HepG2 (cell line): Measurements from ENCODE around the gene MISFA. TPM values are rescaled to one million over a fixed set of nuclear protein-coding genes. Genes with fewer than 3 reads are reported as not detected.

ENCODE experiments used
- CCAR2 ChIP-seq: fragments of 200-400 bp; formaldehyde crosslinking; optimal IDR thresholded peaks from 2 replicates; pipeline ENCODE3; 2018; ENCODE audit warnings: low read depth, mild to moderate bottlenecking, low read length, moderate library complexity
- ELF1 ChIP-seq: sonication (generic); formaldehyde crosslinking; IDR thresholded peaks from 2 replicates; pipeline ENCODE4 v1.4.0; 2020; ENCODE audit warnings: missing genetic modification reagents
- GLMP ChIP-seq: sonication (generic); formaldehyde crosslinking; IDR thresholded peaks from 2 replicates; pipeline ENCODE4 v1.9.0; 2021; ENCODE audit warnings: missing genetic modification reagents, mild to moderate bottlenecking, borderline replicate concordance
- JUND ChIP-seq: sonication (generic); formaldehyde crosslinking; IDR thresholded peaks from 2 replicates; pipeline ENCODE4 v1.8.0; 2022; ENCODE audit warnings: mild to moderate bottlenecking, missing genetic modification reagents
- KAT8 ChIP-seq: IDR thresholded peaks from 2 replicates; pipeline ENCODE4 v1.6.1; 2016; ENCODE audit warnings: missing genetic modification reagents, missing compliant biosample characterization
- MTERF4 ChIP-seq: sonication (generic); formaldehyde crosslinking; IDR thresholded peaks from 2 replicates; pipeline ENCODE4 v1.8.0; 2023; ENCODE audit warnings: mild to moderate bottlenecking, missing genetic modification reagents
- NKX3-1 ChIP-seq: sonication (generic); formaldehyde crosslinking; IDR thresholded peaks from 2 replicates; pipeline ENCODE4 v1.5.0; 2020; ENCODE audit warnings: missing genetic modification reagents
- TBL1XR1 ChIP-seq: fragments of 150-350 bp; IDR thresholded peaks from 2 replicates; pipeline ENCODE4 v1.6.1; 2014; ENCODE audit warnings: borderline replicate concordance, low read length; ENCODE audit not compliant: partially characterized antibody
- ZBTB2 ChIP-seq: sonication (generic); formaldehyde crosslinking; IDR thresholded peaks from 2 replicates; pipeline ENCODE4 v1.8.0; 2022; ENCODE audit warnings: low read depth, missing genetic modification reagents
- ZFP62 ChIP-seq: sonication (generic); formaldehyde crosslinking; IDR thresholded peaks from 2 replicates; pipeline ENCODE4 v1.4.0; 2020; ENCODE audit warnings: missing genetic modification reagents
- ZNF24 ChIP-seq: fragments of 450-650 bp; IDR thresholded peaks from 2 replicates; pipeline ENCODE4 v1.6.1; 2017; ENCODE audit warnings: antibody characterized with exemption, mild to moderate bottlenecking
- ZNF280B ChIP-seq: sonication (generic); formaldehyde crosslinking; IDR thresholded peaks from 2 replicates; pipeline ENCODE4 v1.5.0; 2020; ENCODE audit warnings: missing genetic modification reagents, mild to moderate bottlenecking, borderline replicate concordance
- ZNF326 ChIP-seq: sonication (generic); formaldehyde crosslinking; IDR thresholded peaks from 2 replicates; pipeline ENCODE4 v1.4.0; 2020; ENCODE audit warnings: missing genetic modification reagents, borderline replicate concordance
- ZNF556 ChIP-seq: sonication (generic); formaldehyde crosslinking; IDR thresholded peaks from 2 replicates; pipeline ENCODE4 v1.4.0; 2020; ENCODE audit warnings: mild to moderate bottlenecking, missing genetic modification reagents, borderline replicate concordance
- ZNF614 ChIP-seq: IDR thresholded peaks from 2 replicates; pipeline ENCODE4 v1.6.1; 2018; ENCODE audit warnings: missing biosample characterization, missing genetic modification reagents, inconsistent platforms, borderline replicate concordance
- polyA plus RNA-seq, 8 experiments: library from polyadenylated mRNA; depleted of rRNA in 3 of 8; stranded (reverse) in 7 of 8; unstranded in 1 of 8; fragments of >200 nt; fragmentation: Illumina TruSeq in 4 of 8; extraction: Trizol in 4 of 8; gene quantifications; 2 replicates each; pipeline versions ENCODE4 v1.2.1 to v1.2.3, GENCODE V29; 2011 to 2016; ENCODE audit warnings: low read depth in 4 of 8, missing spikeins in 1 of 8, mixed read lengths in 1 of 8; ENCODE audit not compliant: insufficient read depth in 1 of 8
- total RNA-seq, 5 experiments: library from RNA; depleted of rRNA; stranded (reverse); fragments of >200 nt; fragmentation: Illumina TruSeq; extraction: Trizol; gene quantifications; 2 replicates each; pipeline ENCODE4 v1.2.3, GENCODE V29; 2016; ENCODE audit warnings: low read depth in 1 of 5
- TF ChIP-seq, protein P1 (sequence below): sonication (generic); formaldehyde crosslinking; IDR thresholded peaks from 2 replicates; pipeline ENCODE4 v1.5.1; 2020; ENCODE audit warnings: missing genetic modification reagents, mild to moderate bottlenecking, borderline replicate concordance
- TF ChIP-seq, protein P2 (sequence below): sonication (generic); formaldehyde crosslinking; IDR thresholded peaks from 2 replicates; pipeline ENCODE4 v1.4.0; 2020; ENCODE audit warnings: missing genetic modification reagents, mild to moderate bottlenecking, borderline replicate concordance

The MISFA gene
- total and polyA plus RNA-seq, 2 of the 13 experiments (the other 11 are each of a cell fraction or from before 2014, with no cell fraction given), result 1.4 to 5.4 TPM

DNA sequence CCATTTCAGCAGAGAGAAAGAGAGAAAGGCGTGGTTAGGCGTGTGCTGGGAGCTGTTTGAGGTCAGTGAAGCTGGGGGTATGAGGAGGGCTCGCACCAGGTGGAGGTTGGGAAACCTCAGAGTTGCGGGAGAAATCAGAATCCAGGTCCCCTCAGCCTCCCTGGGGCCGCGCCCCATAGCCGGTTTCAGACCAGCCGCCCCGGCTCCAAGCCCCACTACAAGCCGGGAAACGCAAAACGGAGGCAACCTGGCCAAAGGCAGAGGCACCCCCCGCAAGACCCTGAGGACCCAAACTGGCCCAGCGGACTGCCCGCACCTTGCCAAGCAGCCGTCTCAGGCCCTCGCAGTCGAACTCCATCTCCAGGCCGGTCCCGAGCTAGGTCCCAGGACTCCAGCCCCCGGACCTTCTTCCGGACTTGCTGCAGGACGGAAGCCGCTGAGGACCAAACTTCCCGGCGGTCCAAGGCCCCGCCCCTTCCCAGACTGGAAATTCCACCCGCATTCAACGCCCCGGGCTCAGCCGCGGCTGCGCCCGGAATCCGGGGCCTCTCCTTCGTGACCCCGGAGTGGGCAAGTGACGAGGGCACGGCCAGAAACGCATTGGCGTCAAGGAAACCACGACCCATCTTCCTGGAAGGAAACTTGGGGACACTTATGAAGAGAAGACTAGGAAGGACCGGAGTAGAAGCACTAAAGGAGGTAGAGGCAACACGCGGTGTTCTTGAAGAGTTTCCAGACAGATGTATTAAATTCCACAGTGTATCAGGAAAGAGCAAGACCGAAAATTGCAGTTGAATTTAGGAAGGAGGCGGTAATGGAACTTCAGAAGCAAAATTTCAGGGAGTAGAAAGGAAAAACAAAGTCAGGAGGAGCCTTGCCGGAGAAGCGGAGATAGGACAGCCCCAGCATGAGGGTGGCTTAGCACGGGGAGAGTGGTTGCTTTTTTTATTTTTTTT lies 11.0 kb upstream of the MISFA start, which contains the start of gene UEVLD (continued):
- TF ChIP-seq ZBTB2 (no peak), MTERF4 (CRISPR knock-in tag) (no peak), TBL1XR1 (peak; percentile 16), ZNF556 (peak; percentile 85; the same call in 1 of the 2 replicates), ZFP62 (CRISPR knock-in tag) (no peak), ZNF614 (CRISPR knock-in tag) (peak; percentile 88; the same call in 1 of the 2 replicates), ZNF326 (CRISPR knock-in tag) (no peak), CCAR2 (no peak), KAT8 (peak; percentile 97), ELF1 (CRISPR knock-in tag) (peak; percentile 99), GLMP (CRISPR knock-in tag) (no peak), NKX3-1 (CRISPR knock-in tag) (peak; percentile 76), JUND (no peak), ZNF280B (no peak), ZNF24 (no peak)
- TF ChIP-seq, protein P1, sequence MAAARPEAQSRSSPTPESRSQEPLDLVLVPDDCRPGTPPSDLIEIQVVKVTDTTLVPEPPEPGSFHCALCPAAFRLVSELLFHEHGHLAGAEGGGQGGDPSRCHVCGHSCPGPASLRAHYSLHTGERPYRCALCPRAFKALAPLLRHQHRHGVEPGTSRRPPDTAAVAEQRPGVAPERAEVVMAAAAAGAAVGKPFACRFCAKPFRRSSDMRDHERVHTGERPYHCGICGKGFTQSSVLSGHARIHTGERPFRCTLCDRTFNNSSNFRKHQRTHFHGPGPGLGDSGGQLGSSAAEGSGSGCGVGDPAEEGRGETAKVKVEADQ (CRISPR knock-in tag), result peak; percentile 89
- TF ChIP-seq, protein P2, sequence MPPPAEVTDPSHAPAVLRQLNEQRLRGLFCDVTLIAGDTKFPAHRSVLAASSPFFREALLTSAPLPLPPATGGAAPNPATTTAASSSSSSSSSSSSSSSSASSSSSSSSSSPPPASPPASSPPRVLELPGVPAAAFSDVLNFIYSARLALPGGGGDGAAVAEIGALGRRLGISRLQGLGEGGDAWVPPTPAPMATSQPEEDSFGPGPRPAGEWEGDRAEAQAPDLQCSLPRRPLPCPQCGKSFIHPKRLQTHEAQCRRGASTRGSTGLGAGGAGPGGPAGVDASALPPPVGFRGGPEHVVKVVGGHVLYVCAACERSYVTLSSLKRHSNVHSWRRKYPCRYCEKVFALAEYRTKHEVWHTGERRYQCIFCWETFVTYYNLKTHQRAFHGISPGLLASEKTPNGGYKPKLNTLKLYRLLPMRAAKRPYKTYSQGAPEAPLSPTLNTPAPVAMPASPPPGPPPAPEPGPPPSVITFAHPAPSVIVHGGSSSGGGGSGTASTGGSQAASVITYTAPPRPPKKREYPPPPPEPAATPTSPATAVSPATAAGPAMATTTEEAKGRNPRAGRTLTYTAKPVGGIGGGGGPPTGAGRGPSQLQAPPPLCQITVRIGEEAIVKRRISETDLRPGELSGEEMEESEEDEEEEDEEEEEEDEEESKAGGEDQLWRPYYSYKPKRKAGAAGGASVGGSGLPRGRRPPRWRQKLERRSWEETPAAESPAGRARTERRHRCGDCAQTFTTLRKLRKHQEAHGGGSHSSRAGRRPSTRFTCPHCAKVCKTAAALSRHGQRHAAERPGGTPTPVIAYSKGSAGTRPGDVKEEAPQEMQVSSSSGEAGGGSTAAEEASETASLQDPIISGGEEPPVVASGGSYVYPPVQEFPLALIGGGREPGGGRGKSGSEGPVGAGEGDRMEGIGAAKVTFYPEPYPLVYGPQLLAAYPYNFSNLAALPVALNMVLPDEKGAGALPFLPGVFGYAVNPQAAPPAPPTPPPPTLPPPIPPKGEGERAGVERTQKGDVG (CRISPR knock-in tag), result no peak
